IgD-negative memory B cell (primary cell): Measurements from ENCODE around the gene SHCBP1. TPM values are rescaled to one million over a fixed set of nuclear protein-coding genes. Genes with fewer than 3 reads are reported as not detected.
"Not testable (repeated sequence)": the region's sequence is repeated elsewhere in the genome, so short reads cannot be mapped to it uniquely, and the experiment has no call there.

Experiments used
- H3K27ac Mint-ChIP-seq, 3 donors: one replicate each; pipeline ENCODE4 v1.8.0; 2020 to 2022; ENCODE audit warnings: mild to moderate bottlenecking in 3 of 3, mixed read lengths in 3 of 3, moderate library complexity in 1 of 3
- H3K27me3 Mint-ChIP-seq: one replicate; pipeline ENCODE4 v1.8.0; 2021; ENCODE audit warnings: mixed read lengths
- H3K36me3 Mint-ChIP-seq: one replicate; pipeline ENCODE4 v1.8.0; 2020; ENCODE audit warnings: mild to moderate bottlenecking, mixed read lengths
- H3K4me1 Mint-ChIP-seq, 3 donors: one replicate each; pipeline ENCODE4 v1.8.0; 2020 to 2022; ENCODE audit warnings: mixed read lengths in 3 of 3, mild to moderate bottlenecking in 1 of 3
- H3K4me3 Mint-ChIP-seq, 4 donors: one replicate each; pipeline ENCODE4 v1.8.0; 2020 to 2022; ENCODE audit warnings: mild to moderate bottlenecking in 4 of 4, mixed read lengths in 4 of 4, moderate library complexity in 3 of 4
- H3K9me3 Mint-ChIP-seq, 3 donors: one replicate each; pipeline ENCODE4 v1.8.0; 2020 to 2021; ENCODE audit warnings: mixed read lengths in 3 of 3, mild to moderate bottlenecking in 1 of 3
- polyA plus RNA-seq: library from polyadenylated mRNA; unstranded; fragments of 300-500 nt; fragmentation: Illumina TruSeq; gene quantifications from one replicate; pipeline ENCODE4 v1.2.3, GENCODE V29; 2021

The SHCBP1 gene
- 1.6 TPM for polyA plus RNA-seq

DNA sequence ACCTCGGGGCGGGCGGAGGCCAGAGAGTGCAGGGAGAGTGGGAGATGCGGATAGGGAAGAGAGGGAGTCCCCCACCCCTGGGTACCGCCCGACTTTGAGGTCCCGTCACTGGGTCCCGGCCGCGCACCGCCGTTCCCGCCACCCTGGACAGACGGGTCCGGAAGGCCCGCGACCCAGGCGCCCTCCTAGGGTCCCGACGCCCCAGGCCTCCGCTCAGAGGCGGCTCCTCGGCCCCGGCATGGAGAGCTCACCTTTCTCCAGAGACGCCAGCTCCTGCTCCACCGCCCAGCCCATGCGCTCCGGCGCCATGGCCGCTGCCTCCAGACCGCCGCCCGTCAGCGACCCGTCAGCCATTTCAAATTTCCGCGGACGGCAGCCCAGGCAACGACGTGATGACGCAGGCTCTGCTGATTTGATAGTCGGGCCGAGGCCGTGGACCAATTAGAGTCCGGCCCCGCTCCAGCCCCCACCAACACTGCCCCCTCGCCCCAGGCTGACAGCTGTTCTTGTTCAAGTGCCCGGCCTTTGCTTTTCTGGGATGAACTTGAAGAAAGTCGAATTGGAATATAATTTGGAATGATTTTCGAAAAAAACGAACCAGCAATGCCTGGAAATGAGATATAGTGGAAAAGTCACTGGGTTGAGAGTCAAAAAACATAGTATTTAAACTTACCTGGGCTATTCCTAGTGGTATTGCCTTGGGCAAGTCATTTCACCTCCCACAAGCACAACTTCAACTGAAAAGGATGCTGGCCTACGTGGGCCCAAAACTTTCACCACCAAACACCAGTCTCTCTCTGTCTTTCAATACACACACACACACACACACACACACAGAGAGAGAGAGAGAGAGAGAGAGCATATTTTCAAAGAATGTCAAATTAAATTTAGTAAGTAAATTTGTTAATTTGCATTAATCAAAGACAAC is at the start of gene SHCBP1:
SHCBP1 (minus strand) TSS at position 374 of the 928 bp plus-strand sequence; CDS start at position 354, 20 bp downstream.
- peaks cover 27 to 35% (median 29%) of the 10 kb centered on the region in 3 donors for H3K4me1 Mint-ChIP-seq
- no peaks in the 10 kb centered on the region for H3K36me3 Mint-ChIP-seq
- no peaks in the 10 kb centered on the region for H3K27me3 Mint-ChIP-seq
- H3K9me3 Mint-ChIP-seq = no peaks in the 10 kb centered on the region
- peak within 1 kb of the TSS; percentile 91 to 98 (median 94) for H3K4me3 Mint-ChIP-seq
- H3K27ac Mint-ChIP-seq = peak within 1 kb of the TSS; percentile 41 to 93 (median 89)

GRCh38 chr16:46662123-46662522 is 40.9 kb upstream of the SHCBP1 start:
- Mint-ChIP-seq H3K4me3 (no peak overlapping the region), H3K27ac (no peak overlapping the region), H3K36me3 (peaks cover 2% of the 10 kb centered on the region), H3K27me3 (no peaks in the 10 kb centered on the region), H3K4me1 (peaks cover 13 to 20% (median 15%) of the 10 kb centered on the region in 3 donors), H3K9me3 (no peaks in the 10 kb centered on the region)

DNA sequence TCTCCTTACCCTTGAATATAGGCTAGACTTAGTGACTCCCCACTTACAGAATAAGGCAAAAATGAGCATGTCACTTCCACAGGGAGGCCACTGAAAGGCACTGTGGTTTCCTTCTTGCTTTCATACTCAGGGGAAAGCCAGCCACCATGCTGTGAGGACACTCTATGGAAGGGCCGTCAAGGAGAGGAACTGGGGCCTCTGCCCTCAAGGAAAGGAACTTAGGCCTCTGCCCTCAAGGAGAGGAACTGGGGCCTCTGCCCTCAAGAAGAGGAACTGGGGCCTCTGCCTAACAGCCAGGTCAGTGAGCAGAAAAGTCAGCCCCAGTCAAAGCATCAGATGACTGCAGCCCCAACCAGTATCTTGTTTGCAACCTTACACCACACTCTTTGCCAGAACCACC is 37.7 kb upstream of the SHCBP1 start:
- Mint-ChIP-seq H3K36me3 (peaks cover under 1% of the 10 kb centered on the region), H3K27ac (peak overlapping the region; percentile 38 to 80 (median 67)), H3K4me1 (peaks cover 13 to 20% (median 15%) of the 10 kb centered on the region in 3 donors), H3K27me3 (no peaks in the 10 kb centered on the region), H3K9me3 (no peaks in the 10 kb centered on the region), H3K4me3 (no peak overlapping the region)

DNA sequence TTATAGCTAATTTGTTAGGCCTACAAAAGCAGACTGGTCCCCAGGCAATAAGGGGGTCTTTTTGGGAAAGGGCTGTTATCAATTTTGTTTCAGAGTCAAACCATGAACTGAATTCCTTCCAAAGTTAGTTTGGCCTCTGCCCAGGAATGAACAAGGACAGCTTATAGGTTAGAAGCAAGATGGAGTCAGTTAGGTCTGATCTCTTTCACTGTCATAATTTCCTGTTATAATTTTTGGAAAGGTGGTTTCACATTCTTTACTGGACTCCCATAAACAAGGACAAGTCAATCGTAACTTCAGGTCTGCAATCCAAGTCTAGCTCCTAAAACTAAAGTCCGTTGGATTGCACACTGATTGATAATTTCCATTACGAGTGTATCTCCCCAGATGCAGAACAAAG is 30.1 kb upstream of the SHCBP1 start:
- H3K36me3 Mint-ChIP-seq = peaks cover 7% of the 10 kb centered on the region
- no peaks in the 10 kb centered on the region for H3K27me3 Mint-ChIP-seq
- H3K27ac Mint-ChIP-seq = no peak overlapping the region
- no peak overlapping the region for H3K4me3 Mint-ChIP-seq
- H3K9me3 Mint-ChIP-seq = no peaks in the 10 kb centered on the region
- H3K4me1 Mint-ChIP-seq = peaks cover 0 to 1% (median 0%) of the 10 kb centered on the region in 3 donors

DNA sequence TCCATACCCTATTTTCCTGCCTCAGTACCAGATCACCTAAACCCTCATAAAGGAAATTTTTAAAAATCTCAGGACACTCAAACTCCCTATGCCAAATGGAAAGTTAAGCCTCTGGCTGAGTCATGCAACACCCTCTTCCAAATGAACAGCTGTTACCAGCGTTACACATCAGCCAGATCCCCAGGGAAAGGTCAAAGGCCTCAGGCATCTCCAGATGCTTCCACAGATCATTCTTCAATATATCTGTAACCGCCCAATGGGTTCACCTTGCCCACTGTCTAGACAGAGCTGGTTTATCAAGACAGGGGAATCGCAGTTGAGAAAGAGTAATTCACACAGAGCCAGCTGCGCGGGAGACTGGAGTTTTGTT is 29.1 kb upstream of the SHCBP1 start:
- H3K27ac Mint-ChIP-seq = no peak overlapping the region
- no peak overlapping the region for H3K4me3 Mint-ChIP-seq
- H3K36me3 Mint-ChIP-seq = peaks cover 7% of the 10 kb centered on the region
- peaks cover 0 to 7% (median 3%) of the 10 kb centered on the region in 3 donors for H3K9me3 Mint-ChIP-seq
- H3K4me1 Mint-ChIP-seq = peaks cover 0 to 1% (median 0%) of the 10 kb centered on the region in 3 donors
- H3K27me3 Mint-ChIP-seq = no peaks in the 10 kb centered on the region

- Mint-ChIP-seq H3K27me3 (no peaks in the 10 kb centered on the region), H3K9me3 (peaks cover 0 to 10% (median 3%) of the 10 kb centered on the region in 3 donors), H3K36me3 (peaks cover 8% of the 10 kb centered on the region), H3K4me3 (no peak overlapping the region), H3K27ac (peak overlapping the region in 1 of 3 donors; percentile 29), H3K4me1 (peaks cover 0 to 1% (median 0%) of the 10 kb centered on the region in 3 donors)
These were observed 28.5 kb upstream of the SHCBP1 start for GRCh38 chr16:46649588-46650253.

- no peak overlapping the region for H3K27ac Mint-ChIP-seq
- peaks cover 0 to 1% (median 0%) of the 10 kb centered on the region in 3 donors for H3K4me1 Mint-ChIP-seq
- H3K27me3 Mint-ChIP-seq = no peaks in the 10 kb centered on the region
- H3K36me3 Mint-ChIP-seq = peaks cover 16% of the 10 kb centered on the region
- H3K4me3 Mint-ChIP-seq = no peak overlapping the region
- peaks cover 2 to 14% (median 6%) of the 10 kb centered on the region in 3 donors for H3K9me3 Mint-ChIP-seq
These were observed 27.5 kb upstream of the SHCBP1 start for GRCh38 chr16:46648656-46649055.

DNA sequence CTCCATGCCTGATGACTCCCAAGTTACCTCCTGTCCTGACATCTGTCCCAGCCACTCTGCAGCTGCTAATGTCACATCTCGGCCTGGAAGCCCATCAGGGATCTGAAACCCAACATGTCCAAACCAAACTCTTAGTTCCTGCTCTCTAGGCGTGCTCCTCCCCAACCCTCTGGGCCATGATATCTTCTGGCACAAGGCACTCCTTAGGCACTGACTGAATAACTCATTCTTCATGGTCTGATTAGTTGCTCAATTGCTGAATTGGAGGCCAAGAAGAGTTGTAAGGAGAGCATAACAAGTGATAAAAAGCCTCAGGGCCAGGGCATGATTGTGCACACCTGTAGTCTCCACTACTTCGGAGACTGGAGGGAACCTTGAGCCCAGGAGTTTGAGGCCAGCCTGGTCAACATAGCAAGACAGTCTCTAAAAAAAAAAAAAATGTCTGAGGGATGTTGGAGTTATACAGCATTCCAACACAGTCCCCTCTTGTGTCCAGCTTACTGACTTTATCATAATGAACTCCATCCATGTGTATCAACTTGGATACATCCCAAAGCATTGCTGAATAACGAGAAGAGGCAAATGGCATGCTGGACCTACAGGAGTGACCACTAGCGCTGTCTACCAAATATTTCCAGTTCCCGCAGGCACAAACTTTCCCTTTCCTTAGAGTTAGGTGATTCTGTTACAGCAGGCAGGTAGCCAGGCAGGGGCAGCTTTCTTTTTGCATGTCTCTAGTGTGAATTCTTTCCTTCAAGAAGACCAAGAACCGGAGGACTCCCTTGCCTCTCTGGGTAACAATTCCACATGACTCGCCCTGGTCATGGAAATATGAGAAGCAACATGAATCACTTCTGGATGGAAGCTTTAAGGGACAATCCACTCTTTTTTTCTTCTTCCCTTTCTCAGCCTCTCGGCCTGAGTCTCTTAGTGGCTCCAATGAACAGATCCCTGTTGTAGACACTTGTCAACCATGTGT is 18.1 kb upstream of the SHCBP1 start:
- Mint-ChIP-seq H3K27me3 (no peaks in the 10 kb centered on the region), H3K36me3 (peaks cover 20% of the 10 kb centered on the region), H3K9me3 (peaks cover 0 to 6% (median 3%) of the 10 kb centered on the region in 3 donors), H3K4me1 (peaks cover 0 to 5% (median 2%) of the 10 kb centered on the region in 3 donors), H3K4me3 (no peak overlapping the region), H3K27ac (peak overlapping the region in 1 of 3 donors; percentile 85)

DNA sequence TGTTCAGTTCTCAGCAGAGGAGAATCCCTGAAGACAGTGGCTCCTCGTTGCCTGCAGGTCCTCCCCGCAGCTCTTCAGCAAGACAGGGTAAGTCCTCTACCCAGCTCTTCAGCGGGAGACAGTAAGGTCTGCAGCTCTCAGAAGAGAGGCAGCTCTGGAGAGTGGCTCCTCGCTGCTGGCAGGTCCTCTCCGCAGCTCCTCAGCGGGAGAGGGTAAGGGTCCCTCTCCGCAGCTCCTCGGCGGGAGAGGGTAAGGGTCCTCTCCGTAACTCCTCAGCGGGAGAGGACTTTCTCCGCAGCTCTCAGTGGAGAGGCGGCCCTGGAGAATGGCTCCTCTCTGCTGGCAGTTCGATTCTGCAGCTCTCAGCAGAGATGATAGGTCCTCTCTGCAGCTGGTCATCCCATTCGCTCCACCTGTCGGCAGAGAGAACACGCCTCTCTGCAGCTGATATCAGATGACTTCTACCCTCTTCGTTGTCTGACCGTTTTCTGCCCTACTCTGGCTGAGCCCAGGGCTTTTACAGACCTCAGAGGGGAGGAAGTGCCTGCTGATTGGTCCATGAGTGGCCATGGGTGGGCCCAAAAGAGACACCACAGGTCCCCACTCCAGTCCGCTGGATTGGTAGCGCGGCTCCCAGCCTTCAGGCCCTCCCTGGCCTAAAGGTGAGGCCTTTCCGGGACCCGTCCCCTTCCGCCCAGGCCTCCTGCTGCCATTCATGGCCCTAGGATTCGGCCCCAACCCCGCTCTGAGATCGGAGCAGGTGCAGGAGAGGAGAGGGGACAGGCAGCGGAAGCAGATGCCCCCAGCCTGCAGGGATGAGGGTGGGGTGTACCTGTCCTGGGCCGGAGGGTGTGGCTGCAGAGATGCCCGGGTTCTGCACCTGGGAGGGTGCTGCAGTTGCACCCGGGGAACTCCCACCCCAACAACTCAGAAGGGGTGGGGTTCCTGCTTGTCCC is 11.9 kb upstream of the SHCBP1 start:
- H3K4me3 Mint-ChIP-seq = no peak overlapping the region
- H3K9me3 Mint-ChIP-seq = no peaks in the 10 kb centered on the region
- H3K4me1 Mint-ChIP-seq = peaks cover 0 to 4% (median 0%) of the 10 kb centered on the region in 3 donors
- H3K27me3 Mint-ChIP-seq = no peaks in the 10 kb centered on the region
- no peaks in the 10 kb centered on the region for H3K36me3 Mint-ChIP-seq
- H3K27ac Mint-ChIP-seq = no peak overlapping the region

- Mint-ChIP-seq H3K4me1 (peaks cover 0 to 2% (median 0%) of the 10 kb centered on the region in 3 donors), H3K27ac (no peak overlapping the region), H3K9me3 (no peaks in the 10 kb centered on the region), H3K27me3 (no peaks in the 10 kb centered on the region), H3K4me3 (no peak overlapping the region), H3K36me3 (no peaks in the 10 kb centered on the region)
These were observed 8.4 kb upstream of the SHCBP1 start for GRCh38 chr16:46629331-46630219.

GRCh38 chr16:46627746-46628145 is 6.6 kb upstream of the SHCBP1 start:
- H3K27me3 Mint-ChIP-seq = no peaks in the 10 kb centered on the region
- no peak overlapping the region for H3K4me3 Mint-ChIP-seq
- H3K36me3 Mint-ChIP-seq = no peaks in the 10 kb centered on the region
- no peak overlapping the region for H3K27ac Mint-ChIP-seq
- H3K4me1 Mint-ChIP-seq = peaks cover 0 to 2% (median 0%) of the 10 kb centered on the region in 3 donors
- no peaks in the 10 kb centered on the region for H3K9me3 Mint-ChIP-seq

DNA sequence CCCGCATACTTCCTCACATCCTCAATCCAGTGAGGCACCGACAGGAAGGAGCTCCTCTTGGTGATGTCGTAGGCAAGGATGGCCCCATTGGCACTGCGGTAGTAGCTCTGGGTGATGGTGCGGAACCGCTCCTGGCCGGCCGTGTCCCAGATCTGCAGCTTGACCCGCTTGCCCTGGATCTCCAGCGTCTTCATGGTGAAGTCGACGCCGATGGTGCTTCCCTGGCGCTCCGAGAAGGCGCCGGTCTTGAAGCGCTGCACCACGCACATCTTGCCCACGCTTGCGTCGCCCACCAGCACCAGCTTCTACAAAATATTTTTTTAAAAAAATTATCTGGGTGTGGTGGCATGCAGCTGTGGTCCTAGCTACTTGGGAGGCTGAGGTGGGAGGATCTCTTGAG is 5.5 kb upstream of the SHCBP1 start:
- H3K27me3 Mint-ChIP-seq, H3K36me3 Mint-ChIP-seq, H3K4me3 Mint-ChIP-seq, H3K27ac Mint-ChIP-seq, H3K4me1 Mint-ChIP-seq, H3K9me3 Mint-ChIP-seq: not testable (repeated sequence)

GRCh38 chr16:46624862-46625261 is 3.7 kb upstream of the SHCBP1 start:
- not testable (repeated sequence) for H3K27ac Mint-ChIP-seq, H3K36me3 Mint-ChIP-seq, H3K9me3 Mint-ChIP-seq, H3K4me3 Mint-ChIP-seq, H3K27me3 Mint-ChIP-seq
- H3K4me1 Mint-ChIP-seq = peaks cover 9 to 22% (median 14%) of the 10 kb centered on the region in 3 donors
